Thyroid gland (tissue), 4 donors: ENCODE measurements around the gene RAB27B.

Experiments
- CTCF ChIP-seq, 6 experiments: fragments of 200-600 bp in 3 of 6; fragments of 450-650 bp in 3 of 6; sonication (generic) in 3 of 6; IDR thresholded peaks; one replicate each; pipeline ENCODE4 v1.5.1; 2016 to 2019; ENCODE audit warnings: antibody characterized with exemption in 6 of 6, mild to moderate bottlenecking in 2 of 6, inconsistent platforms in 1 of 6, moderate library complexity in 1 of 6
- POLR2A ChIP-seq, 2 donors: fragments of 450-650 bp; IDR thresholded peaks; one replicate each; pipeline ENCODE4 v1.6.1; 2017; ENCODE audit warnings: antibody characterized with exemption in 2 of 2, mild to moderate bottlenecking in 2 of 2, moderate library complexity in 1 of 2

GRCh38 chr18:54787616-54788015 lies 40.7 kb upstream of the RAB27B start:
- no peak for TF ChIP-seq CTCF (IDR thresholded peaks at IDR 0.05)
- TF ChIP-seq POLR2A (IDR thresholded peaks at IDR 0.05), result no peak
